ENCODE measurements around the gene RFX2.
"Not testable (repeated sequence)": the region's sequence is repeated elsewhere in the genome, so short reads cannot be mapped to it uniquely, and the experiment has no call there.

Gene RFX2

DNA sequence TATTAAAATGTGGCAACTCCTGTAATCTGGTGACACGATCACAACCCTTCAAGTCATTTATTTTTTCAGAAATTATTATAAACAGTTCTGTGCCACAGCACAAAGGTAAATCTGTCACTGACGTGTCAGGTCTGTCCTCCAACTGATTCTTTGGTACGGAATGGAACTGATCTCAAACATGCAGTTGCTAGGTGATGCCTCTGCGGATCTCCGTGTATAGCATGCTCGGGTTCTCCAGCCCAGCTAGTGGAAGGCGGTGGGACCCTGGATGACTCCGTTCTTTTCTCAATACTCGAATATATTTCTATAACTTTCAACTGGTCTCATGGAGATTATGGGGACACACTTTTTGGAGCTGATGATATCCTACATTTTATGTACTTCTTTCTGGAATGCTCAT lies 143.4 kb downstream of the RFX2 start:
- DNase-seq, result no peak

GRCh38 chr19:5966215-5966614 lies 144.1 kb downstream of the RFX2 start:
- DNase-seq, result no peak

DNA sequence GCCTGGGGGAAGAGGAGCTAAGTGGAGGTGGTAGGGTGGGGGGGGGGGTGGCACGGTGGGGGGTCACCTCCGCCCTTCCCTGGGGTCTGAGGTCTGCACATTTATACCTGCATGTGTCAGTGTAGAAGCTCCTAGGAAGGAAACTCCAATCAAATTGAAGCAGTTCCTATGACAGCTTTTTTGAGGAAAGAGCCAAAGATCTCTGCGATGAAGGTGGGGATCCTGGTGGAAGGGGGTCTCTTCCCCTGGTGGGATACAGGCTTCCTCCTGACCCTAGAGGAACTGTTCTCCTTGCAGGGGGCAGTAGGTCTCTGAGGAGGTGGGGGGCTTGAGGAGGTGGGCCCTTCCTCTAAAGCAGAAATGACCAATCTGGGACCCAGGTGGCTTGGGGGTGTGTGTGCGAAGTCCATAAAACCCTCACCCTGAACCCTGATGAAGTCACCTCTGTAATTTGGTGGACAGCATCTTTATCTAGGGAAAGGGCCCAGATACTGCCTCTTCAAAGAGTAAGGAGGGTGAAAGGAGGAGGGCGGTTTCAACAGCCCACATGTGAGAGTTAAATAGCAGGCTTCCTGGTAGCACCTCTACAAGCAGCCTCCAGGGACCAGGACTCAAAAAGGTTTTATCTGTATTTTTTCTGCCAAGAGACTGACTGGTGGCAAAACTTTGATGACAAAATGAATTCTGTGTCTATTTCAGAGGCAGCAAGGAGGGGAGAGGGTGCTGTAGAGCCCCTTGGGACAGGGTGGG lies 145.3 kb downstream of the RFX2 start:
- no peak for DNase-seq

- no peak for DNase-seq
Observed at GRCh38 chr19:5963855-5964254, 146.4 kb downstream of the RFX2 start.

GRCh38 chr19:5963259-5963658 lies 147.0 kb downstream of the RFX2 start:
- not testable (repeated sequence) for DNase-seq

GRCh38 chr19:5961969-5962945 lies 148.0 kb downstream of the RFX2 start:
- no peak for DNase-seq

DNA sequence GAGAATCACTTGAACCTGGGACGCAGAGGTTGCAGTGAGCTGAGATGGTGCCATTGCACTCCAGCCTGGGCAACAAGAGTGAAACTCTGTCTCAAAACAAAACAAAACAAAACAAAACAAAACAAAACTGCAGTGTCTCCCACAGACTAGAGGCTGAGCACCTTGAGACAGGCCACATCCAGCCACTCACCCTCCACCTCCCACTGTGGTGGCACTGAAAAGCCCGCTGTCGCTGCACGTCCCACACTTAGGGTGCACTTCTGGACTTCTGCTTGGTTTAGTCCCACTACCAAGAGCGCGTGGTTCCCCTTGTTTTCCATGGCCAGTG lies 148.7 kb downstream of the RFX2 start:
- DNase-seq, result not testable (repeated sequence)

GRCh38 chr19:5960005-5961001 lies 150.0 kb downstream of the RFX2 start:
- no peak for DNase-seq

- no peak for DNase-seq
Observed at GRCh38 chr19:5959260-5960004, 150.9 kb downstream of the RFX2 start.

- no peak for DNase-seq
Observed at GRCh38 chr19:5958851-5959122, 151.5 kb downstream of the RFX2 start.

GRCh38 chr19:5958074-5958850 lies 152.0 kb downstream of the RFX2 start:
- DNase-seq, result no peak

DNA sequence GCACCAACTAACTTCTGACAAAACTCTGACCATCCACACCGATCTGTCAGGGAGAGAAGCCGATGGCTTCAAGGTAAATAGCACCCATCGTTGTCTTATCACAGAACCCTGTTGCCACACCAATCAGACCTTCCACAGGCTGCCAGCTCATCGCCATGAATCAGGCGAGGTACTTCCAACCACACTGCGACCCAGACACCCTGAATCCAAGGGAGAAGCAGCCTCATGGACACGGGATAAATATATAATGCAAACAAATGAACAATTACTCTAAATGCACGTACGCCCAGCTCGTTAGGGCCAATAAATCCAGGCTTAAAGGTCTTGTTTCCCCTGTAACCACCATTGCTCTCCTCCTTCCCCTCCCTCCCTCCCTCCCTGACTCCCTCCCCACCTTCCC lies 153.1 kb downstream of the RFX2 start:
- no peak for DNase-seq

GRCh38 chr19:5956728-5957127 lies 153.6 kb downstream of the RFX2 start:
- no peak for DNase-seq

DNA sequence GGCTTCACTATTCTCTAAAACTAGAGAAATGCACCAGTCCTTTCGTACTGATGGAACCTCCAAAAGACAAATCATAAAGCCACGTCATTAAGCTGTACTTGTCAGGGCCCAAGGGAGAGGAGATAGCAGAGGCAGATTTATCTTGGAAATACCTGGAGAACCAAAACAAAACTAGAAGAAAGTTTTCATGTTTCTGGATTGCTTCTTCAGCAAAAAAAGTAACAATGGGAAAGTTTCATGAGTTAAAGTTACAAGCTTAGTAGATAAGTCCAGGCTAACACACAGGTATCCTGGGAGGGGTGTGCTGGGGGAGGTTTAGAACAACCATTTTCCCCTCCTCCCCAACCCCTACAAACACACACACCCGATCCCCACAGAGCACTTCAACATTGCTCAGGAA lies 154.0 kb downstream of the RFX2 start:
- DNase-seq, result no peak

DNA sequence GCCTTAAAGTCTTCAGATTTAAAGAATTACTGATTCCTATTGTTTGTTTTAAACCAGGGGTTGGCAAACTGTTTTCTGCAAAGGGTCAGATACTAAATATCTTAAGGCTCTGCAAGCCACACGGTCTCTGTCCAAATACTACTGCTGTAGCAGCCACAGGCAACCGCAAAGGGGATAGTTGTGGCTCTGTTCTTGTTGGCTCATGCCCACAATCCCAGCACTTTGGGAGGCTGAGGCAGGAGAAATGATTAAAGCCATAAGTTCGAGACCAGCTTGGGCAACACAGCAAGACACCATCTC lies 154.7 kb downstream of the RFX2 start:
- DNase-seq, result no peak

DNA sequence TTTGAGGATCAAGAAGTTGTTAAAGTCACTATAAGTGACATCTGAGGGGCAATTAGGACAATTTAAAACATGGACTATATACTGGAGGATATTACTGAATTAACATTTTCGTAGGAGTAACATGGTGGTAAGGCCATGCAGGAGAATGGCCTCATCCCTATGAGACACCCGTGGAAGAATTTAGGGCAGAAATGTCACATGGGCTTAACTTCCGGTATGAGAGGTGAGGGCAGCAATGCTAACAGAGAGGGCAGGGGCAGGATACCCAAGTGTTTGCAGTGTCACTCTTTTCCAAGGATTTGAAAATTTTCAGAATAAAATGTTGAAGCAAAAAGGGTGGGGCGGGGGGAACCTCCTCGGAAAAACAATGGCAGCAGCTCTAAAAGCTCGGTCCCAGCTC lies 156.0 kb downstream of the RFX2 start:
- DNase-seq, result no peak

GRCh38 chr19:5953680-5954213 lies 156.6 kb downstream of the RFX2 start:
- DNase-seq, result no peak

DNA sequence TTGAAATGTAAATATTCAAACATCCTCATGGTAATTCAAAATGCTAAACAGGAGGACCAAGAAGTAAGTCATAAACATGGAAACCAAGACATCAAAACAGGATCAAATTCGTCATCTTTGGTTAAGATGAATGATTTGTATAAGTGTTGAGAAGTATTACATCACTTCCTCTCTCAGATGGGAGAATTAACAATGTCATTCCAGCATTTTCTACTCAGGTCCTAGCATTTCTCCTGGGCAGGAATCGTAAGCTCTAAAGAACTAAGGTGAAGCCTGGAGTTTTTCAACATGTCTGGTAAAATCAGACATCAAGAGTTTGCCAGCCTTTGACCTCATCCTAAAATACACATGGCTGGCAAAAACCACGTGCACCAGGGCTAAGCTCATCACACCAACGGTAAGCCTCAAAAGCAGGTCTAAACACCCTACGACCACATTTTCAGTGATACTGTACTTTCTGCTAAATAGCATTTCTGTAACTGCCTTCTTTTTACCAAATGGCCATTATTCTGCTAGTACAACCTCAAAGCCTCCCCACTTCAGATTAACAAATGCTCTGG lies 157.2 kb downstream of the RFX2 start:
- DNase-seq, result no peak

- DNase-seq, result no peak
Observed at GRCh38 chr19:5952193-5953029, 157.9 kb downstream of the RFX2 start.

DNA sequence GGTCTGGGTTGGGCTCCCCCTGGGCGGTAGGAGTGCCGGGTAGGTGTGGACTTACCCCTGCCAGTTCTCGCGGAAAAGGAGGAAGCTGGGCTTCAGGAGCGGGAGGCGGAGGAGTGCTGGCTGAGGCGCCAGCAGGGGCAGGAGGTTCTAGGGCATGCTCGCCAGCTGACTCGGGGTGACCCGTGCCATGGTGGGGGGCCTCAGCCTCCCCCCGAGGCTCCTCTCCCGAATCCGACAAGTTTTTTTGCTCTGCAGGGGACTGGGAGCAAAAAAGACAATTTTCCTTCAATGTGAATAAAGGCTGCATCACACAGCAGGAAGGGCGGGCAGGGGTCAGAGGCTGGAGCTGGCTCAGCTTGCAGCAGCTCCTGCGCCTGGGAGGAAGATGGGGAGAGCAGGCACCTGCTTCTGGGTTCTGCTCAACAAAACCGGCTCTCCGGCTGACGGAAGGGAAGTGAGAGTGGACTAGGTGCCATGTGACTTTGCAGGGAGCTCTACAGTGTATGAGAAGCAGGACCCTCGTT lies 158.9 kb downstream of the RFX2 start:
- no peak for DNase-seq

Measured in right hindlimb (tissue), 1 donor.